AG20443 (cell line): ENCODE results near the gene TTYH1.
"Not testable (repeated sequence)": the region's sequence is repeated elsewhere in the genome, so short reads cannot be mapped to it uniquely, and the experiment has no call there.

ENCODE experiments used
- DNase-seq: peaks from one replicate; pipeline ENCODE4 v3.0.0; 2012; ENCODE audit warnings: low spot score, mixed read lengths

The TTYH1 gene

GRCh38 chr19:54444737-54445136 is 29.5 kb downstream of the TTYH1 start:
- no peak for DNase-seq

DNA sequence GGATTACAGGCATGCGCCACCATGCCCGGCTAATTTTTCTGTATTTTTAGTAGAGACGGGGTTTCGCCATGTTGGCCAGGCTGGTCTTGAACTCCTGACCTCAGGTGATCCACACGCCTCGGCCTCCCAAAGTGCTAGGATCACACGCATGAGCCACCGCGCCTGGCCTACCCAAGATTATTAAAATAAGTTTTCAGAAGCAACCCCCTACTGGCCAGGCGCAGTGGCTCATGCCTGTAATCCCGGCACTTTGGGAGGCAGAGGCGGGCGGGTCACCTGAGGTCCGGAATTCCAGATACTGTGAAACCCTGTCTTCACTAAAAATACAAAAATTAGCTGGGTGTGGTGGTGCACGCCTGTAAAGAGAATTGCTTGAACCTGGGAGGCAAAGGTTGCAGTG is 31.1 kb downstream of the TTYH1 start:
- DNase-seq = not testable (repeated sequence)

DNA sequence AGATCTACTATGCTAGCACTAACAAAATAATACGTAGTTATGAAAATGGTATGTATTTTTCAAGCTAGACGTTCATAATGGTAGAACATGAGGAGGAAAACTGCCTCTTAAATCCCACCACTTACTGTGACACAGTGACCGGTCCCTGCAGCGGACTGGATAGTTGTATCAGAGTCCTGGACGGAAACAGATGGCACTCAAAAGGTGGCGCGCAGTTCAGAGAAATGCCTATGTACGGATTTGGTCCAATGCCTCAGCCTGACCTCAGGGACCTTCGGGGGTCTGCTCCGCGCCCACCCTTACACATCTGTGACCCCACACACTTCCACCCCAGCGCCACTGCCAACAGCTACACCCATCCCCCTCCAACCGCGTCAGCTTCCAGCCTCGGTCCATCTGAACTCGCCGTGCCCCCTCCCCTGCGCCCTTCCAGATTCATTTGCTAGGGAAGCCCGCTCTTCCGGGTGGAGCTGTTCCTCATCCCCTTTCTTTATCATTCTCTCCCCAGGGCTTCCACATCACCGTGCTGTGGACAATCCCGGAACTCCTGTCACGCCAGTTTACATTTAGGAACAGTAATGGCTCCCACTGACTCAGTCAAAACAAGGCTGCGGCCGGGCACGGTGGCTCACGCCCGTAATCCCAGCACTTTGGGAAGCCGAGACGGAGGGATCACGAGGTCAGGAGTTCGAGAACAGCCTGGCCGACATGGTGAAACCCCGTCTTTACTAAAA is 32.9 kb downstream of the TTYH1 start:
- peak; percentile 62 for DNase-seq

- peak; percentile 98 for DNase-seq
Measured at GRCh38 chr19:54448774-54449700, 33.8 kb downstream of the TTYH1 start, which contains the start of gene LENG8. LENG8 (plus strand) TSS chr19:54449199; CDS start chr19:54451345, 2,146 bp downstream.

GRCh38 chr19:54449701-54450069 is 34.4 kb downstream of the TTYH1 start:
- DNase-seq = no peak

DNA sequence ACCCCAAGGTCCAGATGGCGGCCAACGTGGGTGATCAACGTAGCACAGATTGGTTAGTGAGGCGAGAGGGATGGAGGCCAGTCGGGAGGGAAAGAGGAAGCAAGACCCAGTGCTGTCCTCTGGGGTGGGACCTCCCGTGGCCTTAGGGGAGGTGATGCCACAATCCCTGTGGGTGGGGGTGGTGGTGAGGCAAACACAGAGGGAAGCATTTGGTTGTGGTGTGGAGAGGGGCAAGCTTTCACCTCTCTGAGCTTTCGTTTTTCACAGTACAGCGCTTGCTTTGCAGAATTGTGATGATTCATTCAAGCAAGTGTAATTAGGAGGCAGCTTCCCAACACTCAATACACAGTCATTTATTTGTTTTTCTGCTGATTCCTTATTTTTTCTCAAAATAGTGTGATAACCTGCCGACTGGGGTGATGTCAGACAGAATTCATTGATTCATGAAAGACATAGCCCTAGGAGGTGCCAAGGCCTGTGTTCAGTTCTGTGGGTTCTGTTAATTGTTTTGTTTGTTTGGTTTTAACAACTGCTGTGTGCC is 36.1 kb downstream of the TTYH1 start:
- no peak for DNase-seq

DNA sequence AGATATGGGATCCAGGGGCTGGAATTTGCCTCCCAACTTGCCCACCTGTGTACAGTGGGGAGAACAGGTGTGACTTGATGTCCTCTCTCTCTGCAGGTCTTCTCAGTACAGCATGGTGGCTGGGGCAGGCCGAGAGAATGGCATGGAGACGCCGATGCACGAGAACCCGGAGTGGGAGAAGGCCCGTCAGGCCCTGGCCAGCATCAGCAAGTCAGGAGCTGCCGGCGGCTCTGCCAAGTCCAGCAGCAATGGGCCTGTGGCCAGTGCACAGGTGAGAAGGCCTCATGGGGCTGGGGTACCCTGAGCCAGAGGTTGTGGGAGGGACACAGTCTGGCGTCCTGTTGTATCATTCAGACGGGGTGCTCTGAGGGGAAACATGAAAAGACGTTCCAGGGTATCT is 36.7 kb downstream of the TTYH1 start:
- DNase-seq = no peak

DNA sequence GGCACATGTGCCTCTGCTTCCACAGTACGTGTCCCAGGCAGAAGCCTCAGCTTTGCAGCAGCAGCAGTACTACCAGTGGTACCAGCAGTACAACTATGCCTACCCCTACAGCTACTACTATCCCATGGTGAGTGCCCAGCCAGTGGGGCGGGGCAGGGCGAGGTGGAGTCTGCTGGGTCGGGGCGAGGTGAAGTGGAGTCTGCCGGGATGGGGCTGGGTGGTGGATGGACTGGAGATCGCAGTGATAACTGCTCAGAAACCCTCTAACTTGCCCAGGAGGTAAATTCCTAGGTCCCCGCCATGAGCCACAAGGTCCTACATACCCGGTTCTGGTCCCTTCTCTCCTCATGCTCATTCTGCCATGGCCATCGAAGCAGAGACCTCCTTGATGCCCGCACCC is 37.4 kb downstream of the TTYH1 start:
- no peak for DNase-seq

- no peak for DNase-seq
Measured at GRCh38 chr19:54453921-54454780, 38.9 kb downstream of the TTYH1 start.

- DNase-seq = no peak
Measured at GRCh38 chr19:54454781-54455675, 39.8 kb downstream of the TTYH1 start.

DNA sequence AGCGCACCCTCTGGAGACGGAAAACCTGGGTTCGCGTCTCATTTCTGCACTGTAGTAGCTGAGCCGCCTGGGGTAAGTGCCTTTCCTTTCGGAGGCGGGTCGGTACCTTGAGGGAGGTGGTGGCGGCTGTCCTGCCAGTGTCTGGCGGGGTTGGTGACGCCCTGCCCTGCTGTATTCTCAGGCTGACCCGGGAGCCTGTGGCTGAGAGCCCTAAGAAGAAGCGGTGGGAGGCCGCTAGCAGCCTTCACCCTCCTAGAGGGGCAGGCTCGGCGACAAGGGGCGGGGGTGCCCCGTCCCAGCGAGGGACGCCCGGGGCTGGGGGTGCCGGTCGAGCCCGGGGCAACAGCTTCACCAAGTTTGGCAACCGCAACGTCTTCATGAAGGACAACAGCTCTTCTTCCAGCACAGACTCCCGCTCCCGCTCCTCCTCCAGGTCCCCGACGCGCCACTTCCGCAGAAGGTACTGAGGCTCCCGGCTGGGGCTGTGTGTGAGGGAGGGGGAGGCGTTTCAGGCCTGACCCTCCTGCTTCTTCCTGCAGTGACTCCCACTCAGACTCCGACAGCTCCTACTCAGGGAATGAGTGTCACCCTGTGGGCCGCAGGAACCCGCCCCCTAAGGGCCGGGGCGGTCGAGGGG is 40.6 kb downstream of the TTYH1 start:
- no peak for DNase-seq

DNA sequence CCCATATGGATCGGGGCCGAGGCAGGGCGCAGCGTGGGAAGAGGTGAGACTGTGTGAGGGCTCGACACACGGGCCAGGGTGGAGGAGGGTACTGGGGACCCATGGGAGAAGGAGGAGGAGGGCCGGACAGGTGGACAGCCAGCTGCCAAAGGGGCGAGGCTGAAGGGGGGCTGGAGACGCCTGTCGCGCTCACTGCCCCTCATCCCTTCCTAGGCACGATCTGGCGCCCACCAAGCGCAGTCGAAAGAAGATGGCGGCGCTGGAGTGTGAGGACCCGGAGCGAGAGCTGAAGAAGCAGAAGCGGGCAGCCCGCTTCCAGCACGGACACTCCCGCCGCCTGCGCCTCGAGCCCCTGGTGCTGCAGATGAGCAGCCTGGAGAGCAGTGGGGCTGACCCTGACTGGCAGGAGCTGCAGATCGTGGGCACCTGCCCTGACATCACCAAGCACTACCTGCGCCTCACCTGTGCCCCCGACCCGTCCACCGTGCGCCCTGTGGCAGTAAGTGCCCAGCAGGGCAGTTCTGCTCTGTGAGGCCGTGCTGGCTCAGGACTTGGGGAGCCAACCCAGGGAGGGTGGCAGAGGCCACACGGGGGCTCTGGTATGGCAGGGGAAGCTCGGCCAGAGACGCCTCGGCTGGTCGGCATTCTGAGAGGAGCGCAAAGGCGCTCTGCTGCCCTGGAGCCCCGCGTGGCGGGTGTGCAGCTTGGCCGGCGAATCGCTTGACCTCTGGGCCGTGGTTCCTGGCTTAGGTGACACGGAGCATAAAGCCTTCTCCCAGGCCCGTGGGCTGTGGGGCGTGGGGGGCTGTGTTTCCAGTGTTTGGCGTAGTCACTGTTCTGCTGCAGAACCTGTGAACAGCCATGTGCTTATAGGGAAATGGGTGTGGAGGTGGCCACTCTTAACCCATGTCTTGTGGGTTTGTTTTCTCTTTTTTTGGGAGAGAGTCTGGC is 41.4 kb downstream of the TTYH1 start:
- DNase-seq = no peak

GRCh38 chr19:54457773-54458647 is 42.7 kb downstream of the TTYH1 start:
- DNase-seq = no peak

DNA sequence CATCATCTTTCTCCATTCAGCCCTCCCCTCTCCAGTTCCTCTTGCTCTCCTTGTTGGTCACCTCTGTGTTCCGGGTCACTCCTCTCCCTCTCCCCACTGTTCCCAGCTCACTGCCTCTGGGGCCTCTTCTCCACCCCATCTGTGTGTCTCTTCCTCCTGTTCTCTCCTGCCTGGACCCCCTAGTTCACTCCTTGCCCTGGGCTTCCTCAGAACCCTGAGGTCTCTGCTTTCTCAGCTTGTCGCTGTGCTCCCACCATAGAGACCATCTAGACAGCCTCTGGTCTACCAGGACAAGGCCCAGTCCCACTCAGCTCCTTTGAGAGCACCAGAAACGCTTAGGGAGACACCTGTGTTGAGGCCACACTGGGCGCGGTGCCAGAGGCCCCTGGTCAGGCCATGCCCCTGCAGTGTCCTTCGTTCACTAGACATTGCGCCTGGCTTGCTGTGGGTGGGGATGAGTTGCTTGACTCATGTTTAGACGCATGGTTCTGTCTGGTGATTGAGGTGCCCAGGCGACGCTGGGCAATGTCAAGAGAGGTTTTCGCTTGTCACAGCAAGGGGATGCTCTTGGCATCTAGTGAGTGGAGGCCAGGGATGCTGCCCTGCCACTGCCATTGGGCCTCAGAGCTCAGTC is 43.5 kb downstream of the TTYH1 start:
- no peak for DNase-seq

DNA sequence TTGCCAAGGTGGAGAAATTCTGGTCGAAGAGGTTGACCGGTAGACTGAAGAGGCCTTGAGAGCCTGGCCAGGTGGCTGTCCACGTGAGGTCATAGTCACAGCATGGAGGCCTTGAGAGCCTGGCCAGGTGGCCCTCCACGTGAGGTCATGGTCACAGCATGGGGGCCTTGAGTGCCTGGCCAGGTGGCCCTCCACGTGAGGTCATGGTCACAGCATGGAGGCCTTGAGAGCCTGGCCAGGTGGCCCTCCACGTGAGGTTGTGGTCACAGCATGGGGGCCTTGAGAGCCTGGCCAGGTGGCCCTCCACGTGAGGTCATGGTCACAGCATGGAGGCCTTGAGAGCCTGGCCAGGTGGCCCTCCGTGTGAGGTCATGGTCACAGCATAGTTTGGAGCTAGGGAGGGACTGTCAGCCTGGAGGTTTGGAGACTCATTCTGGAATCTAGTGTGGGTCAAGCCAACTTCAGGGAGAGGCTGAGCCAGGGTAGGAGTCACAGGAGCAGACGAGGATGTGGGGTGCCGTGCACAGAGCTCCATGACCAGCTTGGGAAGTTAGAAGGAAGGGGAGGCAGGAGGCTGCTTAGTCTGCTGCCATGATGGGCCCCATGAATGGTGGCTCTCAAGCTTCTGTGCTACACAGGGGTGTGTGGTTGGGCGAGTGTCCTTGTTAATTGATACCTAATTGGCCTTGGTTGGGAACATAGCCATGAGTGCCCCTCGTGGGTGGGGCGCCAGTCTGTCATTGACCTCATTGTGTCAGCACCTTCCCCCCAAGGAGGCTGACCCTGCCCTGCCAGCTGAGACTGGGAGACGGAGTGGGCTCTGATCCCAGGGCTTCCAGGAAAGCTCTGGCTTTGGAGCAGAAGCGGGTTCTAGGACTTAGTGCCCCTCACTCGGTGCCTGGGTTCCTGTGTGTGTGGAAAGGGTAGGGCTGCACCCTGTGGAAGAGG is 44.3 kb downstream of the TTYH1 start:
- DNase-seq = no peak

GRCh38 chr19:54460230-54461005 is 45.2 kb downstream of the TTYH1 start:
- DNase-seq = no peak
